ENCODE results near the gene PLPPR3. TPM values are rescaled to one million over a fixed set of nuclear protein-coding genes. Genes with fewer than 3 reads are reported as not detected.
"Not testable (repeated sequence)": the region's sequence is repeated elsewhere in the genome, so short reads cannot be mapped to it uniquely, and the experiment has no call there.

PLPPR3 gene
- total RNA-seq, 1 experiment from 2014 or later, result 57.9 TPM

- H3K4ac ChIP-seq (ENCODE audit: low read depth, low read length), result no peak overlapping the region; the same call in 1 of the 2 replicates
- H3K4me2 ChIP-seq (ENCODE audit: insufficient read depth, insufficient read length, low read length), result peak overlapping the region; percentile 53
- H3K27me3 Mint-ChIP-seq (ENCODE audit: low read depth), result peaks cover 5% of the 10 kb centered on the region
- H2BK12ac ChIP-seq (ENCODE audit: insufficient read length, low read depth, low read length), result no peak overlapping the region
- H3K79me1 ChIP-seq (ENCODE audit: insufficient read depth, low read depth, low read length, poor library complexity, severe bottlenecking), result no peaks in the 10 kb centered on the region
- H3K79me2 ChIP-seq (ENCODE audit: insufficient read depth, low read length), result no peaks in the 10 kb centered on the region
- no peaks in the 10 kb centered on the region for H3K23me2 ChIP-seq (ENCODE audit: insufficient read length, low read depth, low read length, poor library complexity, severe bottlenecking)
- no peak for TF ChIP-seq CTCF (conservative IDR thresholded peaks at IDR 0.05)
- no peaks in the 10 kb centered on the region; the same call in 1 of the 2 replicates for H3K4me1 ChIP-seq (ENCODE audit: insufficient read depth, low read length)
- H2BK120ac ChIP-seq (ENCODE audit: low read depth, low read length, poor library complexity, severe bottlenecking), result no peak overlapping the region
- no peak overlapping the region for H2AK5ac ChIP-seq (ENCODE audit: insufficient read length, low read length)
- DNase-seq, result peak; percentile 59
- no peaks in the 10 kb centered on the region for H4K20me1 ChIP-seq (ENCODE audit: control insufficient read depth, insufficient read depth, insufficient read length)
- peak overlapping the region; percentile 75 for H3K18ac ChIP-seq (ENCODE audit: insufficient read length, low read depth, low read length)
- H3T11ph ChIP-seq (ENCODE audit: low read length), result no peak overlapping the region
- H3K27ac ChIP-seq (ENCODE audit: insufficient read length, low read depth, low read length), result no peak overlapping the region
- no peaks in the 10 kb centered on the region; a peak in 1 of 5 replicates for H3K9me3 Mint-ChIP-seq
- no peak overlapping the region for H2BK15ac ChIP-seq (ENCODE audit: low read depth, low read length)
- no peaks in the 10 kb centered on the region for H3K9me3 ChIP-seq (ENCODE audit: control insufficient read depth, low read depth, low read length)
- no peak overlapping the region for H4K5ac ChIP-seq (ENCODE audit: insufficient read length, low read depth, low read length)
- no peak overlapping the region for H2AFZ ChIP-seq (ENCODE audit: low read length)
- H3K9ac ChIP-seq (ENCODE audit: extremely low read depth, insufficient read length, low read length), result no peak overlapping the region
- WGBS (ENCODE audit: extremely low coverage, insufficient read length, low lambda C conversion rate), result no CpG with 5 or more reads among the region's 64 CpGs
- H3K14ac ChIP-seq (ENCODE audit: insufficient read depth, low read length), result no peak overlapping the region
- no peaks in the 10 kb centered on the region for H3K27me3 ChIP-seq (ENCODE audit: insufficient read depth, low read length)
- H4K91ac ChIP-seq (ENCODE audit: insufficient read length, low read depth, low read length), result no peak overlapping the region
- no peak overlapping the region for H3K27ac Mint-ChIP-seq
- H2BK20ac ChIP-seq (ENCODE audit: low read depth, low read length, poor library complexity, severe bottlenecking), result no peak overlapping the region
- H3K36me3 Mint-ChIP-seq (ENCODE audit: insufficient read depth in 1 of 3, low read depth in 3 of 3), result peaks cover 7 to 18% (median 16%) of the 10 kb centered on the region in 3 experiments
- H3K56ac ChIP-seq (ENCODE audit: insufficient read length, low read depth, low read length), result no peak overlapping the region
- peak overlapping the region; percentile 67 to 81 for H3K4me3 Mint-ChIP-seq
- H3K4me1 Mint-ChIP-seq, result peaks cover 7 to 11% of the 10 kb centered on the region in 2 experiments
- H4K8ac ChIP-seq (replicated peaks; ENCODE audit: insufficient read length, low read depth, low read length), result no peak overlapping the region
- no peak overlapping the region for H2BK5ac ChIP-seq (ENCODE audit: insufficient read length, low read length)
- no peak overlapping the region for H3K23ac ChIP-seq (ENCODE audit: insufficient read length, low read depth, low read length)
Observed at GRCh38 chr19:821231-821824, 427 bp downstream of the PLPPR3 start.

GRCh38 chr19:820212-820611 lies 1.5 kb downstream of the PLPPR3 start:
- H3K4me1 Mint-ChIP-seq, result peaks cover 7 to 11% of the 10 kb centered on the region in 2 experiments

More at GRCh38 chr19:820212-820611, 1.5 kb downstream of the PLPPR3 start:
- H2BK12ac ChIP-seq (ENCODE audit: insufficient read length, low read depth, low read length); H2BK5ac ChIP-seq (ENCODE audit: insufficient read length, low read length); H3K23ac ChIP-seq (ENCODE audit: insufficient read length, low read depth, low read length); H2BK20ac ChIP-seq (ENCODE audit: low read depth, low read length, poor library complexity, severe bottlenecking); H3K79me1 ChIP-seq (ENCODE audit: insufficient read depth, low read depth, low read length, poor library complexity, severe bottlenecking); H3T11ph ChIP-seq (ENCODE audit: low read length); H3K9me3 Mint-ChIP-seq; H3K9ac ChIP-seq (ENCODE audit: extremely low read depth, insufficient read length, low read length); H3K9me3 ChIP-seq (ENCODE audit: control insufficient read depth, low read depth, low read length); H4K8ac ChIP-seq (replicated peaks; ENCODE audit: insufficient read length, low read depth, low read length); H3K27me3 ChIP-seq (ENCODE audit: insufficient read depth, low read length); H3K27ac ChIP-seq (ENCODE audit: insufficient read length, low read depth, low read length); H2BK120ac ChIP-seq (ENCODE audit: low read depth, low read length, poor library complexity, severe bottlenecking); H4K20me1 ChIP-seq (ENCODE audit: control insufficient read depth, insufficient read depth, insufficient read length); DNase-seq; H3K23me2 ChIP-seq (ENCODE audit: insufficient read length, low read depth, low read length, poor library complexity, severe bottlenecking); H3K27me3 Mint-ChIP-seq (ENCODE audit: low read depth); H2AK5ac ChIP-seq (ENCODE audit: insufficient read length, low read length); H4K91ac ChIP-seq (ENCODE audit: insufficient read length, low read depth, low read length); H3K18ac ChIP-seq (ENCODE audit: insufficient read length, low read depth, low read length); H3K27ac Mint-ChIP-seq; H2AFZ ChIP-seq (ENCODE audit: low read length); H3K4ac ChIP-seq (ENCODE audit: low read depth, low read length); H3K4me1 ChIP-seq (ENCODE audit: insufficient read depth, low read length); H3K4me2 ChIP-seq (ENCODE audit: insufficient read depth, insufficient read length, low read length); H3K79me2 ChIP-seq (ENCODE audit: insufficient read depth, low read length); H3K56ac ChIP-seq (ENCODE audit: insufficient read length, low read depth, low read length); H3K14ac ChIP-seq (ENCODE audit: insufficient read depth, low read length); H4K5ac ChIP-seq (ENCODE audit: insufficient read length, low read depth, low read length); H2BK15ac ChIP-seq (ENCODE audit: low read depth, low read length): not testable (repeated sequence)
- Mint-ChIP-seq H3K4me3 (peak overlapping the region; percentile 67 to 81; a peak in 4 of 5 replicates), H3K36me3 (ENCODE audit: insufficient read depth in 1 of 3, low read depth in 3 of 3) (peaks cover 13 to 26% (median 25%) of the 10 kb centered on the region in 3 experiments)
- no CpG with 5 or more reads among the region's 5 CpGs for WGBS (ENCODE audit: extremely low coverage, insufficient read length, low lambda C conversion rate)

All from H9 (cell line).